GM18517 (cell line): ENCODE results near the gene CXADR.
"Not testable (repeated sequence)": the region's sequence is repeated elsewhere in the genome, so short reads cannot be mapped to it uniquely, and the experiment has no call there.

ENCODE experiments used
- ATAC-seq: cut with Tn5 transposase; IDR thresholded peaks from one replicate; pipeline ENCODE4 v1.9.1; 2021; ENCODE audit warnings: mild to moderate bottlenecking, moderate library complexity; ENCODE audit not compliant: unreplicated experiment

Gene CXADR

GRCh38 chr21:17501107-17502006 is 11.5 kb upstream of the CXADR start:
- ATAC-seq: no peak

GRCh38 chr21:17502985-17503384 is 9.9 kb upstream of the CXADR start:
- ATAC-seq: not testable (repeated sequence)

- no peak for ATAC-seq
Measured at GRCh38 chr21:17506951-17507350, 5.9 kb upstream of the CXADR start.

- no peak for ATAC-seq
Measured at GRCh38 chr21:17507591-17507990, 5.3 kb upstream of the CXADR start.

- peak; percentile 30 for ATAC-seq
Measured at GRCh38 chr21:17513214-17514123, 626 bp downstream of the CXADR start.

- no peak for ATAC-seq
Measured at GRCh38 chr21:17514124-17514845, 1.4 kb downstream of the CXADR start.

- ATAC-seq: not testable (repeated sequence)
Measured at GRCh38 chr21:17517008-17517407, 4.2 kb downstream of the CXADR start.

- no peak for ATAC-seq
Measured at GRCh38 chr21:17519208-17519738, 6.4 kb downstream of the CXADR start.

GRCh38 chr21:17519965-17520609 is 7.2 kb downstream of the CXADR start:
- no peak for ATAC-seq

- ATAC-seq: no peak
Measured at GRCh38 chr21:17523007-17523451, 10.2 kb downstream of the CXADR start.

- ATAC-seq: not testable (repeated sequence)
Measured at GRCh38 chr21:17523979-17524494, 11.2 kb downstream of the CXADR start.

- no peak for ATAC-seq
Measured at GRCh38 chr21:17524635-17525034, 11.8 kb downstream of the CXADR start.

GRCh38 chr21:17526776-17527175 is 13.9 kb downstream of the CXADR start:
- ATAC-seq: no peak

GRCh38 chr21:17527240-17527639 is 14.4 kb downstream of the CXADR start:
- ATAC-seq: no peak

GRCh38 chr21:17527711-17528110 is 14.9 kb downstream of the CXADR start:
- no peak for ATAC-seq

- ATAC-seq: no peak
Measured at GRCh38 chr21:17529648-17530047, 16.8 kb downstream of the CXADR start.

- no peak for ATAC-seq
Measured at GRCh38 chr21:17532292-17532691, 19.4 kb downstream of the CXADR start.

- no peak for ATAC-seq
Measured at GRCh38 chr21:17536381-17536780, 23.5 kb downstream of the CXADR start.

- no peak for ATAC-seq
Measured at GRCh38 chr21:17537299-17537698, 24.5 kb downstream of the CXADR start.

- no peak for ATAC-seq
Measured at GRCh38 chr21:17538576-17538975, 25.7 kb downstream of the CXADR start.
